HFF-Myc (cell line): ENCODE data around the gene BARHL1.

Source experiments
- DNase-seq: peaks from one replicate; pipeline ENCODE4 v3.0.0-alpha.2; 2011; ENCODE audit warnings: low read depth; ENCODE audit errors: extremely low read depth
- H3K4me3 ChIP-seq: replicated peaks from 2 replicates; pipeline ENCODE4 v1.5.1; 2011; ENCODE audit warnings: low read depth, mild to moderate bottlenecking, control low read depth, low read length
- CTCF ChIP-seq: IDR thresholded peaks from 2 replicates; pipeline ENCODE4 v1.5.1; 2012; ENCODE audit warnings: mild to moderate bottlenecking, low read depth, low read length, control low read depth; ENCODE audit errors: missing control alignments

BARHL1 gene

GRCh38 chr9:132578367-132578932, 4.0 kb upstream of the BARHL1 start:
- no peak overlapping the region for H3K4me3 ChIP-seq
- TF ChIP-seq CTCF = no peak
- DNase-seq = no peak

DNA sequence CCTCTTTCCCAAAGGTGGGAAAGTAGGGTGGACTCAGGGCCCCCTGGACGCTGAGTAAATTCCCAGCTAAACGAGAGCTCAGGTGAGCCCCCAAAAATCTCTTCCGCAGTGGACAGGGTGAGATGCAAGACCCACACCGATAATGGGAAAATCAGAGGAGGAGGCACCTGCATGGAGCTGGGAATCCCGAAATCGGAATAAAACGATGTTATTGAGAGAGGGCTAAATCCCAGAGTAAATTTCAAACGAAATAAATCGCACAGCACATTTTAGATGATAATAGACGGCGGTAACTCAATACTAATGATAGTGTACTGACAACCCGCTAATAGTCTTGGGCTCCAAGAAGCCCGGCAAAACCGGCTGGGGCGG, 3.0 kb upstream of the BARHL1 start:
- no peak overlapping the region for H3K4me3 ChIP-seq
- no peak for TF ChIP-seq CTCF

GRCh38 chr9:132582786-132583583, 579 bp downstream of the BARHL1 start:
- H3K4me3 ChIP-seq = no peak overlapping the region
- no peak for DNase-seq
- no peak for TF ChIP-seq CTCF

More for the DNA sequence above, 3.0 kb upstream of the BARHL1 start:
- DNase-seq = no peak

DNA sequence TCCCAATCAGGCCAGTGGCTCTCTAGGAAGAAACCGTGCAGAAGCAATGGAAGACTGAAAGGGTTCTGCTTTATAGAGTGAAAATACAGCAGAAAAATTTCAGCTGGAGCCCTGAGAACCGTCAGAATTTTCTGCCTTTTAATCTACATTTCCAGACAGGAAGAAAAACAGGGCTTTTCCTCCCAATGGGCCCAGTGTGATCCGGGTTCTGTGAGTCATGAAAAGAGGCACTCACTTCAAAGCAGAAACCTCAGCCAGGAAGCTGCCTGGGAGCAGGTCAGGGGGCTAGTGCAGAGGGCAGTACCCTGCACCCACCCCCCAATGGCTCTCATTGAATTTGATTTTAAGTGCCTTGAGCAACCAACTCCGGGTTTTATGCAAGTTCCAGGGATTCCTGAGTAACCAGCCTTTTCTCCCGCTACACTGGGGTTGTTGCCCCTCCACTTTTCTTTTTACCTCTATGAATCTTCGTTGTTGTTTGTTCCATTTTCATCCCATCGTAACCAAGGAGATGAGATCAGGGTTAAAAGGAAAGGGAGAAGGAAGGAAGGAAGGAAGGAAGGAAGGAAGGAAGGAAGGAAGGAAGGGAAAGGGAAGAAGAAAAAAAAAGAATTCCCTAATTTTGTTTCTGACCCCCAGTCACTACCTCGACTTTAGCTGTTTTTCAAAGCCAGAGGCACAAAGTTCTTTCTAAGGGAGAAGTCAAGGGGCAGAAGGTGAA, 1.3 kb downstream of the BARHL1 start:
- TF ChIP-seq CTCF = no peak
- no peak for DNase-seq
- no peak overlapping the region for H3K4me3 ChIP-seq

GRCh38 chr9:132584601-132585560, 2.5 kb downstream of the BARHL1 start:
- no peak overlapping the region for H3K4me3 ChIP-seq
- DNase-seq = no peak
- TF ChIP-seq CTCF = no peak
